ENCODE data around the gene WDFY1.
A peak's percentile ranks its signal among the peaks of the same experiment; 100 is the strongest.

Gene WDFY1

DNA sequence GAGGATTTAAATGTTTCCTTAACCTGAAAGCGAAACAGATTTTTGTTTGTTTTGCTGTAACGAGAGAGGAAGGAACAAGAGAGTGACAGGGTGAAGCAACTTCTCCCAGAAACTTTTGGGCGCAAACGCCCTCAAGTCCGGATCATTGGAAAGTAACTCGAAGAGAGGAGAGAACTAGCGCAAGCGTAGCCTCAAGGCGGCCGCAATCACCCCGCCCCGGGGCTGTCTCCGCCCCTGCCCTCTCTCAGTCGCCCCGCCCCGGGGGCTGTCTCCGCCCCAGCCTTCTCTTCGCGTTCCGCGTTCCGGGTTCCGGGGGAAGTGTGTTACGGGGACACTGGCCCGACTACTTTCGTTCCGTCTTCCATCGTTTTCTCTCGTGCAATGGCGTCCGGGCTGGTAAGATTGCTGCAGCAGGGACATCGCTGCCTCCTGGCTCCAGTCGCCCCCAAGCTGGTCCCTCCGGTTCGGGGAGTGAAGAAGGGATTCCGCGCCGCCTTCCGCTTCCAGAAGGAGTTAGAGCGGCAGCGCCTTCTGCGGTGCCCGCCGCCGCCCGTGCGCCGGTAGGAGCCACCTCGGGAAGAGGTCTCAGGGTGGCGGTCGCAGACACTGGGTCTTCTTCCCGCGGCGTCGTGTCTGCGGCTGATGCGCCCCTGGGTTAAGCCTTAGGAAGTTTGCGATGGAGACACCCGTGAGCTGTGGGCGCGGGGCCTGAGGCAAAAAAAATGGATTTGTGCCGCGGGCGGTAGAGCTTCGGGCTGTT is 12.1 kb upstream of the WDFY1 start, which contains the start of gene MRPL44:
MRPL44 (plus strand) TSS at position 372 of the 760 bp plus-strand sequence; CDS start at position 382, 10 bp downstream.
- peak; percentile 97 for DNase-seq

DNA sequence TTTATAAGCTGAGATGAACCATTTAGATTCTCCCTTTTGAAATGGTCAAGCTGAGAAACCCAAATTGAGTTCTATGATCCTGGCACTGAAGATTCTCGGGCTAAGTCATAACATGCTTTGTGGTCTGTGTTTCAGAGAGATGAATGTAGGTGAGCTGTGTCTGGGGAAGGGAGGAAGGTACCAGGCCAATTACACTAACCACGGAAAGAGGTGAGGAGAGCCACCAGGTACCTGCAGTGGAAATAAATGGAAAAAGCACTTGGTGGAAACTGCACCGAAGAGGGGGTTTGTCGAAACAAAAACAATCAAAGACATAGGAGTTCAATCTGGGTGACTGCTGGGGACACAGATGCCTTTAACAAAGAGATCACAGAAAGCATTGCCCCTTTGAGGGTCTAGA is 11.2 kb upstream of the WDFY1 start:
- no peak for DNase-seq

DNA sequence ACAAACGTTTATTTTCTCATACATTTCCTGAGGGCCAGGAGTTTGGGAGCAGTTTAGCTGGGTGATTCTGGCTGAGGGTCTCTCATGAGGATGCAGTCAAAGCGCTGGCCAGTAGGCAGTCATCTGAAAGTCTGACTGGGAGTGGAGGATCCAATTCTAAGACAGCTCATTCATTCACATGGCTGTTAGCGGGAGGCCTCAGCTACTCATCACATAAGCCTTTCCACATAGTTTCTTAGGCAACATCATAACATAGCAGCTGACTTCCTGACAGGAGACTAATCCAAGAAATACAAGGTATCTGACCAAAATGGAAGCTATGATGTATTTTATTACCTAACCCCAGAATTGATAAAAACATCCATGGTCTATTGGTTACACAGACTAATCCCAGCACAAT is 9.3 kb upstream of the WDFY1 start:
- DNase-seq = peak; percentile 52

DNA sequence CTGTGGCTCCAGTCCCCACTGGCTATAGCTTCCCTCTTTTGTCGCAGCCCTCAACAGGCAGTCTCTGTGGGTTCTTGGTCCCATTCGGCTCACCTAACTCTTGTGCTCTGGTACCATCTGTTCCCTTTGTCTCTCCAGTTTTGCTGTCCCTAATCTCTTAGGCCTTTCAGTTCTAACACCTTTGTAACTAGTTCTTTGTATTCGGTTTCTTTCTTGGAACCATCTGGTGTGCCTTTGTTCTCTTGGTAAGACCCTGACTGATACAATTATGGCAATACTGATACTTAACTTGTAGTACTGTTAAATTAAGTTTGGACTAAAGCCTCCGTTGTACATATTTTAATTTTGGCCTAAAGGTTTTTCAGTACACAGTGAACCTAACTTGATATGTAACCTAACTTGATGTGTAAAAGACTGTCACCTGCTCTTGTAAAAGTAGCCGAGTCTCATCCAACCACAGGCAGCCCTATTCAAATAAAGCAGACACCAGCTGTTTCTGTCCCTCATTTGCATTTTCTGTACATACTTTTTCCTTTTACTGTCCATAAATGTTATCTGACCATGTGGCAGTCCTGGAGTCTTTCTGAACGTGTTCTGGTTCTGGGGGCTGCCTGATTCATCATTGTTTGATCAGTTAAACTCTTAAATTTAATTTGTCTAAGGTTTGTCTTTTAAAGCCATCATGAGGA is 7.3 kb upstream of the WDFY1 start:
- DNase-seq = no peak

DNA sequence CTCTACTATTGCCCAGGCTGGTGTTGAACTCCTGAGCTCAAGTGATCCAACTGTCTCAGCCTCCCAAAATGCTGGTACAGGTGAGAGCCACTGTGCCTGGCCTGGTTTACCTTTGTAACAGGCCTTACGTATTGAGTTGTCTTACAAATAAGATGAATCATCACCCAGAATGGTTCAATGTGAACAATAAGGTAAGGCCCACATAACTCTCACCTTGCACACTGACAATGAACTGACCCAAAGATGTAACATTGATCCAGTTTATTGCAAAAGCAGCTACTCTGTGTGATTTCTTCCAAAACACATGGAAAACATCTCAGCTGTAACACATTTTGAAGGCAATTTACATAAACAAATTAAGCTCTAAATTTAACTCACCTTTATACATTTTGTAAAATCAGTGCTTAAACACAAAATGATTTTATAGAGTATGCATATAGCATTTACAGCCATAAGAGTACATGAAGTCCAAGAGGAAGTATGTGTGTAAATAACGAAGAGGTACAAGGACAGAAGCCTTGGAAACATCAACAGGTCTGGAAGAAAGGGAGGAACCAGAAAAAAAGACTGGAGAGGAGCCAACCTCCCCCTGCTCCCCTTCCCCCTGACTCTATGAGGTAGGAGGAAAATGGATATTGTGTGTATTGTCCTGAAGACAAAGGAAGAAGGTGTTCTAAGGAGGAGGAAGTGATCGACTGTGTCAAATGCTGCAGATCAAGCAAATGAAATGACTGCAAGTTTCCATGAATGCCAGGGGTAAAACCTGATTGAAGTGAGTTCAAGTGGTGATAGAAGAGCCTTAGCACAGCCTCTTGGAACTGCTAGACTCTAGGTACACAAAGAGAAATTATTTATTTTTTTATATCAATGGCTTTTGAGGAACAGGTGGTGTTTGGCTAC is 5.6 kb upstream of the WDFY1 start:
- no peak for DNase-seq

DNA sequence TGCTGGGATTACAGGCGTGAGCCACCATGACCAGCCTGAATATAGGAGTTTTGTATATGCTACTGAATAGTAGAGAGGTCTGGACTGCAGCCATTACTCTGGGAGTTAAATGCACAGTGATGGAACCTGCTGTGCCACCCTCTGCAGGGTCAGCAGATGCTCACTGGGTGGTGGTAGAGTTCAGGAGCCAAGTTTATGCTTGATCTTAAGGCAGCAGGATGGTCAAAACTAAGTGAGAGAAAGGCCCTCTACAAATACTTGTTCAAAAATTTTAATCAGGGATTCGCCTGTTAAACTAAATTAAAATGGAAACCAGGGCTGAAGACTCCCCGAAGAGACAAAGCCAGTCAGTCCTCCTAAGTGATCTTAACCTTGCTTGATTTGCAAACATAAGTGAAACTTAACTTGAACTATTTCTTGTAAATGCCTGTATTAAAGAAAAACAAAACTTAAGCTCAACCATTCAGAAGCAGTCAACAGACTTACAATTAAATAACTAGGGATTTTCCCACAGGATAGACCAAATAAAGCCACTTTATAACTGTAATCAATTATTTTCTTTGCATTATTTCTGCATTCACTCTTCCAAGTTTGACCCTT is 4.2 kb upstream of the WDFY1 start:
- DNase-seq = peak; percentile 7

DNA sequence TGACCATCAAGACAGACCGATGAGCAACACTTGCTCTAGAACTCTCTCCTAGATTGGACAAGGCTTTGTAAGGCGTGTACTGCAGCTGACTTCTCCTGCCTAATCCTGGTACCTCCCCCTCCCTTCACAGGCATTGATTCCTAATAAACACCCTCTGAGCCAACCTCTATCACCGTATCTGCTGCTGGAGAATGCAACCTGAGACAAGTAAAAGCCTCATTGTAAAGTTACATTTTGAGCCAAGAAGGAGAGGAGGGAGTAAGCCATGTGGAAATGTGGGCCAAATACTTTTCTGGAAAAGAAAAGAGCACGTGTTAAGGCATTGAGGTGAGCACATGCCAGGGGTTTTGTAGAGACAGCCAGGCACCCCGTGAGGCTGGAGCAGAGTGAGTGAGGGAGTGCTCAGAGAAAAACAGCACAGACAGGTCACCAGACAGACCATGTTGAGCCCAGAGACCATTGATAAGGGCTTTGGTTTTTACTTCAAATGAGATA is 2.6 kb upstream of the WDFY1 start:
- DNase-seq = no peak

DNA sequence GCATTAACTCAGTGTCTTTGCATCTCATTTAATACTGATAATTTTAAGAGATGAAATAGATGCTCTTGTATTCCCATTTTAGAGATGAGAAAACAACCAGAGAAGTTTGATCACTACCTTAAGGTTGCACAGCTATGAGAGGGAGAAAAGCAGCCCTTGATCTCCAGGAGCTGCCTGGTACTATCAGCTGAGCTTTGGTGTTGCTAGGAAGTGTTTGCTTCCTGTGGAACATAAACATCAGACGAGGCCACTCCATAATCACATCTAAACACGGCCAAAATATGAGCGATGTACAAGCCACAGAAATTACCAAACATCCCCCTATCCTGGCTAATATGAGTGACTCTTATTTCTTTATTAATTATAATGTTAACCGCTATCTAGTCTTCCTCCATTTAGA is 620 bp upstream of the WDFY1 start:
- no peak for DNase-seq

DNA sequence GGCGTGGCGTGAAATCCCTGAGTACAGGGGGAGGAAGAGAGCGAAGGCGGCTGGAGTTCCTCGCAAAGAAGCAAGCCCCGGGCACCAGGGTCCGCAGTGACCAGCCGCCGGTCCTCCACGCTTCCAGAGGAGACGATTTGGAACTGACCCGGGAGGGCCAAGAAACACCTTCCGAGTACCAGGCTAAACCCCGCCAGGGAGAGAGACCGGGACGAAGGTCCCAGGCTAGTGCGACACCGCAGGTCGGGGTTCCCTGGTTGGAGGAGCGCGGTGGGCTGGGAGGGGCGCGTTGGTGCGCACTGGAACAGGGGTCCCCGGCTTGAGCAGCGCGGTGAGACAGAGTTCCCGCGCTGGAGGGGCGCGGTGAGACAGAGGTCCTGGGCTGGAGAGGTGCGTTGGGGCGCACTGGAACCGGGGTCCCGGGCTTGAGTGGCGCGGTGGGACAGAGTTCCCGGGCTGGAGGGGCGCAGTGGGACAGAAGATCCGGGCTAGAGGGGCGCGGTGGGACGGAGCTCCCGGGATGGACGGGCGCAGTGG is 901 bp downstream of the WDFY1 start:
- DNase-seq = no peak

DNA sequence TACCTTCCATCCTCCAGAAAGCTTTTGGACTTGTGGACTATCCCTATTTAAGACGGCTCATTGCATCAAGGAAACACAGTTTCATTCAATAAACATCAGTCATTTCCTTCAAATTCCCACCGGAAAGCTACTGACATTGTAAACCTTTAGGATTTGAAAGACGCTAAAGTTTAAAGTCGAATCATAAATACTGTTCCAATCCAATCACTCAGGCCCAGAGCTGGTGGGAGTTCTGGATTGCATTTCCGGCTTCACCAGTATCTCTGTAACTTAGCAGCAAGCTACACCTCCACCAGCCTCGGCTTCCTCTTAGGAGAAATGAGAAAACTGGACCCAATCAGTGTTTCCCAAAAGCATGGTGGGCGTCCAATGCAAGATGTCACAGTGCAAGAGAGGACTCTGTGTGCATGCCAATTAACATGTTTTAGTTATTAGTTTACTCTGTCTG is 1.6 kb downstream of the WDFY1 start:
- peak; percentile 21 for DNase-seq

DNA sequence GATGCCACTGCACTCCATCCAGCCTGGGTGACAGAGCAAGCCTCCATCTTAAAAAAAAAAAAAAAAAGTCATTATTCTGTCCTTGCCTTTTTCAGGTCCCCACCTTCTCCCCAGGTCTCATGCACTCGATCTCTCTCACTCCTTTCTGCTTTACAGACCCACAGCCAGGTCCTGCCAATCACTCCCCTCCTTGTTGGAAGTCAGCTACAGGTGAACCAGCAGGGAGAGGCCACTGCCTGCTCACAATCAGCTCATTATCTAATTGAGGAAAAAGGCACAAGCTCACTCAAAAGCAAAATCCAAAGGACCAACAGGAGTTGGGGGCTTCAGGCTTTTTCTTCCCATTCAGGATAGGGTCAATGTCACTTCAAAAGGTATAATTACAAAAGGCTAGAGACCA is 2.0 kb downstream of the WDFY1 start:
- no peak for DNase-seq

DNA sequence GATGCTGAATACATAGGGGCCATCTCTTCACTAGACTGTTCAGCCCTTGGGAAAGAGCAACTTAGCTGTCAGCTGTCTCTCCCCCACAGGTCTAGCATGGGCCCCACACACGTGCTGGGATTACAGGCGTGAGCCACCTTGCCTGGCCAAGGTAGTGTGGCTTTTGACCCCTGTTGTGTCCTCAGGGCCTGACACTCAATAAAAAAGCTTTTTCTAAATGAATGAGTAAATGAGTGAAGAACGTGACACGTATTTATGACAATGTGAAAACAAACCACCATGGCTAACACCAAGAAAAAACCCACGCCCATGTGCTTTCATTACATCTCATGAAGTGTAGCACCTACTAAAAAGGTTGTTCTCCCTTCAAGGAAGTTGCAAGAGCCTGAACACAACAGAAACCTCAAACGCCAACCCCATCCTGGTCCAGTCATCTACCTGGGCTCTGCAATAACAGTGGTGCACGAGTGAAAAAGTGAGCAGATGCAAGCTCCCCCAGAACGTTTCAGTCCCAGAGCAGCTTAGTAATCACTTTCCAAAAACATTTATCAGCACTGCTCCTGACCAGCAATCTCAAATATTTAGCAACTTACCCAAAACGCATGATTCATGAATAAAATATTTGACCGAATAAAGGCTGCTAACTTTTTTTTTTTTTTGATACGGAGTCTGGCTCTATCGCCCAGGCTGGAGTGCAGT is 3.4 kb downstream of the WDFY1 start:
- DNase-seq = no peak

DNA sequence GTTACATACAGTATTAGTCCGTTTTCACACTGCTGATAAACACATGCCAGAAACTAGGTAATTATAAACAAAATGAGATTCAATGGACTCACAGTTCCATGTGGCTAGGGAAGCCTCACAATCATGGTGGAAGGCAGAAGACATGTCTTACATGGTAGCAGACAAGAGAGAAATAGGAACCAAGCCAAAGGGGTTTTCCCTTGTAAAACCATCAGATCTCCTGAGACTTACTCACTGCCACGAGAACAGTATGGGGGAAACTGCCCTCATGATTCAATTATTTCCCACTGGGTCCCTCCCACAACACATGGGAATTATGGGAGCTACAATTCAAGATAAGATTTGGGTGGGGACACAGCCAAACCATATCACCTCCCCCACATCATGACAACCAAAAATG is 5.7 kb downstream of the WDFY1 start:
- DNase-seq = peak; percentile 53

DNA sequence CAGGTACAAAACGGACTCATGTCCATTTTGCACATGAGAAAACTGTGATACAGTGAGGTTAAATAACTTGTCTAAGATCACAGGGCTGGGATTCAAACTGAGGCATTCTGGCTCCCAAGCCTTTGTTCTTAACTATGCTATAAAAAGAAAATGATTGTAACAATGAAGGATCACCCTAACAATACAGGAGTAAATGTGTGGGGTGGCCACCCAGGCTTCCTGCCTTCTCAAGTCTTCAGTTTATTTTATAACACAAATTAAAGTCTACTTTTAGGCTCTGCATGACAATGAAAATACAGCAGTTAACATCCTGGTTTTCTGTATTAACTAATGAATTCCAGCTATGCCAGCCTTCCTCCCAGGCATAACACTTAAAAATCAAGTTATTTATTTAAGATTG is 7.6 kb downstream of the WDFY1 start:
- DNase-seq = no peak

DNA sequence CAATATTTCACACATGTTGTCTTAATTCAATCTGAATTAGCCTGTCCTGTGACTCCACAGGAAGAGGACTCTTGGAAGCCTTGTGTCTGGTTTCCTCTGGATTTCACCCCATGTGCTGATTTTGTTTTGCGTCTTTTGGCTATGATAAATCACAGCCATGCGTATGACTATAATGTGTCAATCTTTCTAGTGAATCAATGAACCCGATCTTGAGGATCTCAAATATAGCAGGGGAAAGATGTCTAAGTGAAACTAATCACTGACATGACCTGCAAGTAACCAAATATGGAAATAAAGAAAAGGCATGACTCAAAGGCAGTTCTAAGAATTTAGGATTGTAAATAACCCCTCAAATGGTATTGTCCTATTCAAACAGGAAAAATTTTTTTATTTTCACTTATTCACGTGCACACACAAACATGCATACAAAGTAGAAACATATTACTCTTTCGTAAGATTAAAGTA is 8.2 kb downstream of the WDFY1 start:
- DNase-seq = no peak

DNA sequence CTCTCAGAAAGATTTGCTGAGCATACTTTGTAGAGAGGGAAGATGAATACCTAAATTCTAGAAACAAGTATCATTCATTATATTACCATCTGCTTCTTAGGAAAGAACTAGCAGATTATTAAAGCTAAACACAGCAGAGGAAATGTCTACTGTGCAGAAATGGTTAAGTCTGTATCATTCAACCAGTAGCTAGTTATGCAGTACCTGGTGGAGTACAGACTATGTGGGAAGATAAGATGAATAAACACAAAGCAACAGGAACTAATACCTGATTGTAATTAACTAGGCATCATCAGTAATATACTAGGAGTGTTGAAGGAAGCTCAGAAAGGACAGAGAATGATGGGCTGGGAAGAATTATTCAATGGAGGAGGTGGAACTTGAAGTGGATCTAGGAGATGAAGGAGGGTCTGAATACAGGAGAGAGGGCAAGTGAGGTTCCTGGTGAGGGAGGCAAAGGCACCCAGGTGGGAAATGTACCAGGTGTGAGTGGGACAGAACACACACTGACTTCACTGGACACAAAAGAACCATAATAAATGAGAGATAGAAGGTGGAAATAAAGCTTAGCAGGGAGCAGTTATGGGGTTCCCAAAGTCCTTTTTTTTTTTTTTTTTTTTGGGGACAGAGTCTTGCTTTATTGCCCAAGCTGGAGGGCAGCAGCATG is 9.5 kb downstream of the WDFY1 start:
- no peak for DNase-seq

DNA sequence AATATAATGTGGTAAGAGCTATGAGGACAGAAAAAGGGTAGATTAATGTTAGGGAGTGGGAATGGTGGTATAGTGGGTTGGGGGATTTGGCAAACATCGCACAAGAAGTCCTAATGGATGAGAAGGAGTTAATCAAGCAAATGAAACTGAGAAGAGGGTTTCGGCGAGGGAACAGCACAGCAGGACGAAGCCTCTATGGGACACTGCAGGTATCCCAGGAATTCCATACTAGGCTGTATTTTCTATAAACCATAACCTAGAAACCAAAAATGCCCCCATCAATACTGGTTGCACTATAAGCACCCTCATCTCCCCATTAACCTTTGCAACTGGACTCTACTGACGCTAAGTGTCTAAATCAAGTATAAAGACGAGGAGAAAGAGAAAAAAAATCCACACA is 10.3 kb downstream of the WDFY1 start:
- no peak for DNase-seq

DNA sequence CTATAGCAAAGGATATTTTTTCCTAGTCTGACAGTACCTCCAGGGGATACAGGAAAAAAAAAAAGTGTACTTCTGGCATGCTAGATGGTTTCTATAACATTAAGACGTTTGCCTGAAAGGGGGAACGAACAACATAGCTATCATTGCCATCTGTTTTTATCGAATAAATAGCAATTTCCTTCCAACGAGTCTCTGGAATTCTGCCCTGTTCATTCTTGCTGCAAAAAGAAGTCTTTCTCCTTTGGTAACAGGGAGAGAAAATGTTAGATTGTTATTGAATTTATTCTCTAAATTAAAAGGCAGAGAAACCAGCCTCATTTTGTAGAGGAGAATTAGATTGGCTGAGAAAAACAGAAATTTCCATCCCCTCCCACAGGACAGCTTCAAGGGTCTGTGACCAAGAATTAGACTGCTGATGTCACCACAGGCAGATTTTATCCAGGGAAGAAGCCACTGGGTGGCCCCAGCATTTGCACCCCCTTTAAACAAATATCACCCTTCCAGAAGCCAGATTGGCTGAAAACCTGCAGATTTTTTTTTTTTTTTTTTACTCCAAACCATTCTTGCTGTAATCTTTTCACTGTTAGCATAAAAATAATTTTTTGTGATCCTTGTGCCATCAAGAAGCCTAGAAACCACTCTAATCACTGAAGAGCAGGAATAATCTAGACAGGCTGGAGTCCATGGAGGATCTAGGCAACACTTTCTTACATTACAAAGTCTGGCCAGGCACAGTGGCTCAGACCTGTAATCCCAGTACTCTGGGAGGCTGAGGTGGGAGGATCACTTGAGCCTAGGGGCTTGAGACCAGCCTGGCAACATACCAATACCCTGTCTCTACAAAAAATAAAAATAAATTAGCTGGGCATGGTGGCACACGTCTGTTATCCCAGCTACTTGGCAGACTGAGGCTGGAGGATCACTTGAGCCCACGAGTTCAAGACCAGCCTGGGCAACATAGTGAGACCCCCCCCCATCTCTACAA is 12.0 kb downstream of the WDFY1 start:
- DNase-seq = no peak

DNA sequence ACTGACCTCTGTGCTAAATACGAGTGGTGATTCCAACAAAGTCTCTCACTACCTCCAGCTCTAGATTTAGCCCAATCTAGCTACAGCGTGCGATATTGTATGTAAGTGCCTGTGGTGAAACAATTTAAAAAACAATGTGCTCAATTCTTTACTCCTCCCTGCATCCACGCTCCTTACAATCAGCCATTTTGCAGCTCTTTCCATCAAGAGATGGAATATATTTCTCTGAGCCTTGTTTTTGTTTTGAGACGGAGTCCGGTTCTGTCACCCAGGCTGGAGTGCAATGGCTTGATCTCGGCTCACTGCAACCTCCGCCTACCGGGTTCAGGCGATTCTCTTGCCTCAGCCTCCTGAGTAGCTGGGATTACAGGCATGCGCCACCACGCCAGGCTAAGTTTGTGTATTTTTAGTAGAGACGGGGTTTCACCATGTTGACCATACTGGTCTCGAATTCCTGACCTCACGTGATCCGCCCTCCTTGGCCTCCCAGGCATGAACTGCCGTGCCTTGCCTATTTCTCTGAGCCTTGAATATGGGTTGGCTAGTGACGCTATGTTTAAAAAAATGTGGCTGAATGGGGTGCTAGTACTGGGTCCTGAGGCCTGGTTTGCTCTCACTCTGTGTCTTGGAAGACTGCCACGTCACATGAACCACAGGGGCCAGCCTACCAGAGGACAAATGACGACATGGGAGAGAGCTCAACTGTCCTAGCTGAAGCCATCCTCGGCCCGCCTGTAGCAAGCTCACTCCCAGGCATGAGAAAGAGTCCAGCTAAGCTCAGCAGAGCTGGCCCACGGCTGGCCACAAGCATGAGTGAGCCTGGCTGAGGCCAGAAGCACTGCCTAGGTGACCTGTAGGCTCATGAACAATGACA is 14.8 kb downstream of the WDFY1 start:
- DNase-seq = peak; percentile 56
